SH-SY5Y (cell line): ENCODE measurements around the gene GSTM4.

Source experiments
- GATA2 ChIP-seq: IDR thresholded peaks from 2 replicates; pipeline ENCODE4 v1.6.1; 2011; ENCODE audit warnings: mild to moderate bottlenecking, low read depth, low read length
- GATA3 ChIP-seq: IDR thresholded peaks from 2 replicates; pipeline ENCODE4 v1.6.1; 2011; ENCODE audit warnings: low read depth, mild to moderate bottlenecking, low read length, moderate library complexity

GRCh38 chr1:109657395-109657794, 1.5 kb downstream of the GSTM4 start:
- TF ChIP-seq GATA2 = no peak
- no peak for TF ChIP-seq GATA3
